Adrenal gland (tissue), 12 donors: Measurements from ENCODE around the gene SHD. TPM values are rescaled to one million over a fixed set of nuclear protein-coding genes. Genes with fewer than 3 reads are reported as not detected.

Experiments used
- DNase-seq, 7 donors: peaks; one replicate each; pipeline ENCODE4 v3.0.0-alpha.2; 2019 to 2020
- H3K27ac ChIP-seq, 5 donors: fragments of 200-600 bp; sonication (generic) in 4 of 5; 1 replicate in 3 of 5; 2 replicates in 2 of 5; pipeline versions ENCODE4 v1.5.1 to v1.8.0; 2016 to 2020; ENCODE audit warnings: mild to moderate bottlenecking in 1 of 5
- H3K27me3 ChIP-seq: fragments of 200-600 bp; 2 replicates; pipeline ENCODE4 v1.8.0; 2021
- H3K36me3 ChIP-seq, 2 donors: fragments of 200-600 bp; replicated peaks in 1 of 2; 1 replicate in 1 of 2; 2 replicates in 1 of 2; pipeline versions ENCODE4 v1.5.1 to v1.8.0; 2018 to 2022
- H3K4me1 ChIP-seq, 2 donors: fragments of 200-600 bp; replicated peaks in 1 of 2; 1 replicate in 1 of 2; 2 replicates in 1 of 2; pipeline versions ENCODE4 v1.5.1 to v1.8.0; 2018 to 2021
- H3K4me3 ChIP-seq, 4 donors: fragments of 200-600 bp; sonication (generic) in 3 of 4; one replicate each; pipeline ENCODE4 v1.5.1; 2016 to 2018
- H3K9me3 ChIP-seq, 3 donors: fragments of 200-600 bp; sonication (generic) in 1 of 3; replicated peaks in 1 of 3; 1 replicate in 2 of 3; 2 replicates in 1 of 3; pipeline versions ENCODE4 v1.5.1 to v1.8.0; 2016 to 2021
- POLR2A ChIP-seq, 2 donors: fragments of 450-650 bp; IDR thresholded peaks; one replicate each; pipeline ENCODE4 v1.6.1; 2017; ENCODE audit warnings: antibody characterized with exemption in 2 of 2, mild to moderate bottlenecking in 2 of 2, moderate library complexity in 1 of 2
- WGBS, 4 donors: extraction: QIAGEN DNeasy Blood & Tissue Kit in 2 of 4; methylation state at CpG; one replicate each; pipeline versions ENCODE4 v1.1.5 to v1.1.7; 2013 to 2017; 5-methylcytosine and 5-hydroxymethylcytosine counted together
- intact Hi-C, 2 donors: fragments of 100-400 bp; cut with DNase I; formaldehyde crosslinking; loops; one replicate each; pipeline versions ENCODE4 v1.14.1 to v1.15.0; 2022 to 2023
- polyA plus RNA-seq, 3 donors: library from polyadenylated mRNA; stranded (reverse); fragments of 200-250 nt in 2 of 3; fragments of 350-450 nt in 1 of 3; fragmentation: Illumina TruSeq in 1 of 3; extraction: RNeasy Lipid Tissue Mini Kit (QIAGEN cat#74804) in 1 of 3; gene quantifications; one replicate each; pipeline ENCODE4 v1.2.3, GENCODE V29; 2013 to 2014
- total RNA-seq, 9 donors: library from RNA; depleted of rRNA in 4 of 9; stranded (reverse); fragments of >200 nt in 4 of 9; fragments of 120-200 nt in 1 of 9; fragmentation: NEBNext Ultra II Directional in 1 of 9; extraction: Animal tissue kit (Norgen Biotek cat#: 25700) in 1 of 9; gene quantifications; one replicate each; pipeline versions ENCODE4 v1.1.0 to v1.2.4, GENCODE V29; 2013 to 2023
- TF ChIP-seq, protein P1 (sequence below), 6 experiments: fragments of 450-650 bp in 4 of 6; fragments of 200-600 bp in 2 of 6; sonication (generic) in 1 of 6; IDR thresholded peaks; 1 replicate in 5 of 6; 2 replicates in 1 of 6; pipeline versions ENCODE4 v1.5.1 to v1.8.0; 2016 to 2021; ENCODE audit warnings: antibody characterized with exemption in 6 of 6, mild to moderate bottlenecking in 2 of 6, moderate library complexity in 1 of 6
- donor health status: healthy with polysubstance abuse.
- donor health status: Bipolar disorder and iron deficiency.
- donor health status: DM: yes; HTN: yes; CAD: no.
- donor health status: DM: no; HTN: no; CAD: no.
- donor health status: DM: no; HTN: no; CAD: no.
- donor health status: DM: yes; HTN: yes; CAD: no.

Gene SHD
- total and polyA plus RNA-seq, 12 donors = 0.07 to 4.1 (median 0.74) TPM; not detected in 6

DNA sequence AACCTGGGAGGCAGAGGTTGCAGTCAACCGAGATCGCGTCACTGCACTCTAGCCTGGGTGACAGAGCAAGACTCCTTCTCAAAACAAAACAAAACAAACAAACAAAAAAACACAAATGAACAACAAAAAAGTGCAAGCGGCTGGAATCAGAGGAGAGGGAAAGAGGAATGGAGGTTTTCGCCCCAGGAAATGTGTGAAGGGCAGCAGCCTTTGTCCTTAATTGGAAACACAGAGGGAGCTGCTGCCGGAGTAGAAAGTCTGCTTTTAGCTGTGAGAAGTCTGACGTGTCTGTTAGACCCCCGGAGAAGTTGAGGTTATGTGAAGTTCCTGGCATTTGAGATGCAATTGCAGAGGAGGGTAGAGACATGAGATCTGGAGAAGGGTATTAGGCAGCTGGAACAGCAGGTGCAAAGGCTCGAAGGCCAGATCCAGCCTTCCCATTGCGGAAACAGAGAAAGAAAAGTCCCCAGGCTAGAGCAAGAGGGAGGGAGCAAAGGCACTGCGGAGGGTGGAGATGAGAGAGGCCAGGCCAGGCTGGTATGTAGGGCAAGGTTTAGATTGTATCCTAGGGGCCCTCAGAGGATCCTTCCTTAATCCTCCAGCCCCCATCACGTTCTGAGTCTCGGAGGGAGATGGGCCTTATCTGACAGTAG lies 22.6 kb downstream of the SHD start:
- Histone ChIP-seq H3K36me3 (no peaks in the 10 kb centered on the region), H3K27me3 (peaks cover 8% of the 10 kb centered on the region), H3K27ac (no peak overlapping the region), H3K4me1 (no peaks in the 10 kb centered on the region), H3K4me3 (no peak overlapping the region), H3K9me3 (no peaks in the 10 kb centered on the region)
- TF ChIP-seq, protein P1, sequence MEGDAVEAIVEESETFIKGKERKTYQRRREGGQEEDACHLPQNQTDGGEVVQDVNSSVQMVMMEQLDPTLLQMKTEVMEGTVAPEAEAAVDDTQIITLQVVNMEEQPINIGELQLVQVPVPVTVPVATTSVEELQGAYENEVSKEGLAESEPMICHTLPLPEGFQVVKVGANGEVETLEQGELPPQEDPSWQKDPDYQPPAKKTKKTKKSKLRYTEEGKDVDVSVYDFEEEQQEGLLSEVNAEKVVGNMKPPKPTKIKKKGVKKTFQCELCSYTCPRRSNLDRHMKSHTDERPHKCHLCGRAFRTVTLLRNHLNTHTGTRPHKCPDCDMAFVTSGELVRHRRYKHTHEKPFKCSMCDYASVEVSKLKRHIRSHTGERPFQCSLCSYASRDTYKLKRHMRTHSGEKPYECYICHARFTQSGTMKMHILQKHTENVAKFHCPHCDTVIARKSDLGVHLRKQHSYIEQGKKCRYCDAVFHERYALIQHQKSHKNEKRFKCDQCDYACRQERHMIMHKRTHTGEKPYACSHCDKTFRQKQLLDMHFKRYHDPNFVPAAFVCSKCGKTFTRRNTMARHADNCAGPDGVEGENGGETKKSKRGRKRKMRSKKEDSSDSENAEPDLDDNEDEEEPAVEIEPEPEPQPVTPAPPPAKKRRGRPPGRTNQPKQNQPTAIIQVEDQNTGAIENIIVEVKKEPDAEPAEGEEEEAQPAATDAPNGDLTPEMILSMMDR (IDR thresholded peaks at IDR 0.05) = no peak
- no peak for TF ChIP-seq POLR2A (IDR thresholded peaks at IDR 0.05)
- intact Hi-C loops = no loop called here
- DNase-seq = no peak
- 63 to 72% (median 68%) methylated on average over 11 to 13 of the region's 13 CpGs for WGBS, 4 donors

DNA sequence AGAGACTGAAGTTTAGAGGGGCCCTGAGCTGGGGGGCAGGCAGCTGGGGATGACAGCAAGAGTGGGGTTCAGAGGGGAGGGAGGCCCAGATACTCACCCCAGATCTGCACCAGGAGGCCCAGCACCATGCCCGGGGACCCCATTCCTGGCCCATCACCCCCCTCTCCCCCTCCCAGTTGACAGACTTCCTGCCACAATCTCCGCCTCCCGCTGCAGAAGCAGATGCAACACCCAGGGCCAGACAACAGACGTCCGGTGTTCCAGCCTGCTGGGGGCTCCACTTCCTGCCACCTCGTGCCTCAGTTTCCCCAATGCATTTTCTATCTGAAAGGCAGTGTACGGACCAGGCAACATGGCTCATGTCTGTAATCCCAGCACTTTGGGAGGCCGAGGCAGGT lies 23.2 kb downstream of the SHD start, which contains the start of gene TMIGD2:
TSS of gene TMIGD2 (minus strand) at position 147 of the 398 bp plus-strand sequence. CDS start at position 143, 4 bp downstream.
- H3K27ac ChIP-seq = no peak within 1 kb of the TSS
- no peak for DNase-seq
- intact Hi-C loops = no loop called here
- H3K4me1 ChIP-seq = no peaks in the 10 kb centered on the region
- H3K27me3 ChIP-seq = peaks cover 8% of the 10 kb centered on the region
- TF ChIP-seq, protein P1 (IDR thresholded peaks at IDR 0.05) = no peak
- no peak for TF ChIP-seq POLR2A (IDR thresholded peaks at IDR 0.05)
- H3K4me3 ChIP-seq = no peak within 1 kb of the TSS
- H3K36me3 ChIP-seq = no peaks in the 10 kb centered on the region
- 46 to 56% (median 54%) methylated on average over 6 to 8 of the region's 8 CpGs for WGBS, 4 donors
- H3K9me3 ChIP-seq = no peaks in the 10 kb centered on the region

DNA sequence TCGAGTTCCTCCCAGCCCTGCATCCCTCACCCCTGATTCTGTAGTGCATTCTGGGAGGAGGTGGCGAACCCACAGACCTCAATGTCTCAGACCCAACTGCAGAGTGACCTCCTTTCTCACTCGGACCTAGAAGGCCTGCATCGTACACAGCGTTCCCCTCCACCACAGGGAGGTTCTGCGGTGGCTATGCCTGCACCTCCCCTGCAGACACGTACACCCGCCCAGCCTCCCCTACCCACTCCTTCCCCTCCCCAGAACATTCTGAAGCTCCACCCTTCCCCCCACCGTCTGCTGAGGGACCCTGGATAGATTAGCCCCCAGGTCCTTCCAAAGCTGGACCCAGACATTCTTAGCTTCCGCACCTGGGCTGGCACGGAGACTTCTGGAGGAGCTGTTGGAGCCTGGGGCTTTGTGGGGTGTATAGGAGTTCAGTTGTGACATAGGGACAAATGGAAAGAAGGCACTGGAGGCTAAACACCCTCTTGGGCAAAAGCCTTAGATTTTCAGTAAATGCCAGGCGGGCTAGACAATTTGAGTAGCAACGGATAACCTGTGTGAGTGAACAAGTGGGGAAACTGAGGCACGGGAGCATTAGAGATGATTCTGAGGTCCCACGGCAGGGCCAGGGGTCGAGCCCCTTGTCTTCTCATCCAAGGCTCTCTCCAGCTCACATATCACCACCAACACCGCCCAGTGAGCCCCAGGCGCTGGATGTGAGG lies 24.9 kb downstream of the SHD start:
- no peak for DNase-seq
- H3K27me3 ChIP-seq = peaks cover 8% of the 10 kb centered on the region
- no peaks in the 10 kb centered on the region for H3K36me3 ChIP-seq
- no peak overlapping the region for H3K4me3 ChIP-seq
- intact Hi-C loops = no loop called here
- whole genome bisulfite sequencing, 4 donors = 41 to 49% (median 47%) methylated on average over 14 to 18 of the region's 18 CpGs
- H3K9me3 ChIP-seq = no peaks in the 10 kb centered on the region
- H3K27ac ChIP-seq = no peak overlapping the region
- no peak for TF ChIP-seq POLR2A (IDR thresholded peaks at IDR 0.05)
- TF ChIP-seq, protein P1 (IDR thresholded peaks at IDR 0.05) = no peak
- H3K4me1 ChIP-seq = no peaks in the 10 kb centered on the region

DNA sequence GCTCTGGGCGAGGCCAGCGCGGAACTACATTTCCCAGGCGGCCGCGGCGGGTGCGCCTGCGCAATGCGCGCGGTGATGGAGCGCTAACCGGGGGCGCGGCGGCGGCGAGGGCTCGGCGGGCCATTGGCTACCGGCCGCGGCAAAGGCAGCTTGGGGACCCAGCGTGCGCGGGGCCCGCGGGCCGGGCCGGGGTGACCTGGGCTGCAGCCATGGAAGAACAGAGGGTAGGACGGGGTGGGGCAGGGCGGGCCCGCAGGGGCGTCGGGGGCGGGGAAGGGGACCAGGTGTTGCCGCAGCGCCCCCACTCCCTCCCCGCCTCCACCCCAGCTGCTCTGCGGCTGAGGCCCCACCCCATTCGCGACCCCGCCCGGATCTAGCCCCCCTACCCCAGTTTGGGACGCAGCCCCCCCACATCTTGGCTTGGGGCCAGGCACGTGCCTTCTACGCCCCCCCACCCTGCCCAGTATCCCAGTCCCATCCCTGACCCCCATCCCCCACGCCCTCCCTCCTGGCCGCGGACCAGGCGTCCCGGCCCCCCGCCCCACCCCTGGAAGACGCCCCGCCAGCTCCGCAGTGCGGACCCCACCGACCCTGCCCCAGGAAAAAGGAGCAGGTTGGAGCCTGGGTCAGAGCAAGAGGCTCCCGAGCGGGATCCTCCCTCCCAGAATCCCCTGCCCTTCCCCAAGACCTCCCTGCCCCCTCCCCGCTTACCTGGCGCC lies 25.6 kb downstream of the SHD start, which contains the start of gene FSD1:
TSS of gene FSD1 (plus strand) at position 61 of the 719 bp plus-strand sequence. CDS start at position 210, 149 bp downstream.
- no peak for DNase-seq
- TF ChIP-seq, protein P1 (IDR thresholded peaks at IDR 0.05) = no peak
- no peak for TF ChIP-seq POLR2A (IDR thresholded peaks at IDR 0.05)
- no peaks in the 10 kb centered on the region for H3K4me1 ChIP-seq
- H3K27me3 ChIP-seq = peaks cover 8% of the 10 kb centered on the region
- H3K27ac ChIP-seq = no peak within 1 kb of the TSS
- H3K9me3 ChIP-seq = no peaks in the 10 kb centered on the region
- H3K4me3 ChIP-seq = no peak within 1 kb of the TSS
- H3K36me3 ChIP-seq = no peaks in the 10 kb centered on the region
- 4 to 17% (median 5%) methylated on average over 8 to 58 of the region's 63 CpGs for WGBS, 4 donors
- intact Hi-C loops = no loop called here
